ENCODE data around the gene HIRIP3.

HIRIP3 gene

DNA sequence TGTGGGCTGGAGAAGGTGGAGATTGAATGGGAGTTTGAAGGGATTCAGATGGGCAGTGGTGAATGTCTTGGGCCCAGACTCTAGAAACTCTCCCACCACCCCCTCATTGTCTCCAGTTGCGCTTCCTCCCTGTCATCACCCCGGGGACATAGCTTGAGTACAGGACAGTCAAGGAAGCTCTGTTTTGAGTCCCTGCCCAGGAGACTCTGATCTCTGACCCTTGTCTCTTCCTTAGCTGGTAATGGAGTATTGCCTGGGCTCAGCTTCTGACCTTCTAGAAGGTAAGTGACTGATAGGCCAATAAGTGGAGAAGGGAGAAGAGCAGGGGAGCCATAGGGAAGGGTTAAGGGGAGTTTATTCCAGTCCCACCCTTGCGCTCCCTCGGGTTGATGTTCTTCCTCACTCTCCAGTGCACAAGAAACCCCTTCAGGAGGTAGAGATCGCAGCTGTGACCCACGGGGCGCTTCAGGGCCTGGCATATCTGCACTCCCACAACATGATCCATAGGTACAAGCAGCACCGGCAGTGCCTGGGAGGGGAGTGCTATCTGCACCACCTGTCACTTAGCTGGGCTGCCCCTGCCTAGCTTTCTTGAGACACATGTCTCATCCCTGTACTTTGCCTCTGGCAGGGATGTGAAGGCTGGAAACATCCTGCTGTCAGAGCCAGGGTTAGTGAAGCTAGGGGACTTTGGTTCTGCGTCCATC is 16.7 kb downstream of the HIRIP3 start:
- no peak for DNase-seq (ENCODE audit: low read depth, low spot score)
- H3K4me3 ChIP-seq (ENCODE audit: insufficient read length, low read depth): no peak overlapping the region
- peaks cover 7% of the 10 kb centered on the region for H3K4me1 ChIP-seq (ENCODE audit: insufficient read depth, insufficient read length)
- no peak overlapping the region for H3K9ac ChIP-seq (ENCODE audit: insufficient read length, low read depth)
- H3K9me3 ChIP-seq (ENCODE audit: insufficient read depth, low read length): no peaks in the 10 kb centered on the region
- peaks cover 66% of the 10 kb centered on the region for H3K36me3 ChIP-seq (ENCODE audit: insufficient read depth, insufficient read length, low read length)
- no peak for TF ChIP-seq YY1 (IDR thresholded peaks at IDR 0.05; ENCODE audit: insufficient read depth, insufficient read length)
- TF ChIP-seq SUZ12 (IDR thresholded peaks at IDR 0.05; ENCODE audit: extremely low read depth, insufficient read depth, insufficient read length): no peak
- TF ChIP-seq ZNF274 (IDR thresholded peaks at IDR 0.05; ENCODE audit: low read depth, low read length): no peak
- no peaks in the 10 kb centered on the region for H3K27me3 ChIP-seq (ENCODE audit: insufficient read depth, insufficient read length)

GRCh38 chr16:29978081-29978480 is 17.3 kb downstream of the HIRIP3 start:
- no peak for DNase-seq (ENCODE audit: low read depth, low spot score)
- no peak overlapping the region for H3K9ac ChIP-seq (ENCODE audit: insufficient read length, low read depth)
- H3K36me3 ChIP-seq (ENCODE audit: insufficient read depth, insufficient read length, low read length): peaks cover 60% of the 10 kb centered on the region
- TF ChIP-seq SUZ12 (IDR thresholded peaks at IDR 0.05; ENCODE audit: extremely low read depth, insufficient read depth, insufficient read length): no peak
- no peak for TF ChIP-seq ZNF274 (IDR thresholded peaks at IDR 0.05; ENCODE audit: low read depth, low read length)
- no peak for TF ChIP-seq YY1 (IDR thresholded peaks at IDR 0.05; ENCODE audit: insufficient read depth, insufficient read length)
- H3K4me1 ChIP-seq (ENCODE audit: insufficient read depth, insufficient read length): peaks cover 7% of the 10 kb centered on the region
- H3K4me3 ChIP-seq (ENCODE audit: insufficient read length, low read depth): no peak overlapping the region
- H3K27me3 ChIP-seq (ENCODE audit: insufficient read depth, insufficient read length): no peaks in the 10 kb centered on the region
- H3K9me3 ChIP-seq (ENCODE audit: insufficient read depth, low read length): peaks cover 2% of the 10 kb centered on the region

- H3K4me1 ChIP-seq (ENCODE audit: insufficient read depth, insufficient read length): peaks cover 7% of the 10 kb centered on the region
- DNase-seq (ENCODE audit: low read depth, low spot score): no peak
- no peak overlapping the region for H3K9ac ChIP-seq (ENCODE audit: insufficient read length, low read depth)
- H3K27me3 ChIP-seq (ENCODE audit: insufficient read depth, insufficient read length): peaks cover 8% of the 10 kb centered on the region
- no peak for TF ChIP-seq ZNF274 (IDR thresholded peaks at IDR 0.05; ENCODE audit: low read depth, low read length)
- H3K36me3 ChIP-seq (ENCODE audit: insufficient read depth, insufficient read length, low read length): peaks cover 57% of the 10 kb centered on the region
- peaks cover 11% of the 10 kb centered on the region for H3K9me3 ChIP-seq (ENCODE audit: insufficient read depth, low read length)
- H3K4me3 ChIP-seq (ENCODE audit: insufficient read length, low read depth): no peak overlapping the region
Observed at GRCh38 chr16:29977063-29977825, 18.2 kb downstream of the HIRIP3 start.

DNA sequence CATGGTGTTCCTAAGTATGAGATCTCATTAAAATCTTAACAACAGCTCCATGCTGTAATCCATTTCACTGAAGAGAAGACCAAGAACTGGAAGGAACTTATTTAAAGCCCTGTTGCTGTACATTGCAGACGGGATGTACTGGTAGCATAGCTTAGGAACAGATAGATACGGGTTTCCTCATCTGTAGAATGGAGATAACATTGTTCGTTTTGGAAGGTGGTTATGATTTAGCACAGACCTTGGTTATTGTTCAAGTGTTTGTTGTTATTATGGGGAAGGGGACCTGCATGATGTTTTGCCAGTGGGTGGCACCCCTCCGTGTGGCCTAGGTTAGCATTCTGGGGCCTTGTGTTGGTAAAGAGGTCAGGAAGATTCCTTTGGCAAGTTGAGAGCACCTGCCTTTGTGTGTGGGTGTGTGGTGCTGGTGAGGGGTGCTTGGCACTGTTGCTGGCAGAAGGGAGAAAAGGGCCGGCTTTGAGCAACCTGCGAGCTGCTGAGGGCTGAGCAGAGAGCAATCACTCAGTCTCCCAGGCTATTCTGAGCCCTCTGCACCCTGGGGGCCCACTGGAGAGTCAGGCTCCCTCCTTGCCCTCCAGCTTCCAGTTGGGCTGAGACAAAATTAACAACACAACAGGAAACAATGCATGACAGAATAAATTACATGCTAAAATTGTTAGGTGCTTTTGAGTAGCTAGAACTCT is 19.5 kb downstream of the HIRIP3 start:
- no peak for DNase-seq (ENCODE audit: low read depth, low spot score)
- TF ChIP-seq ZNF274 (IDR thresholded peaks at IDR 0.05; ENCODE audit: low read depth, low read length): no peak
- no peak for TF ChIP-seq SUZ12 (IDR thresholded peaks at IDR 0.05; ENCODE audit: extremely low read depth, insufficient read depth, insufficient read length)
- no peak for TF ChIP-seq YY1 (IDR thresholded peaks at IDR 0.05; ENCODE audit: insufficient read depth, insufficient read length)
- peak overlapping the region; percentile 58 for H3K9ac ChIP-seq (ENCODE audit: insufficient read length, low read depth)
- H3K4me3 ChIP-seq (ENCODE audit: insufficient read length, low read depth): peak overlapping the region; percentile 16
- H3K9me3 ChIP-seq (ENCODE audit: insufficient read depth, low read length): peaks cover 16% of the 10 kb centered on the region
- peaks cover 10% of the 10 kb centered on the region for H3K27me3 ChIP-seq (ENCODE audit: insufficient read depth, insufficient read length)
- peaks cover 55% of the 10 kb centered on the region for H3K36me3 ChIP-seq (ENCODE audit: insufficient read depth, insufficient read length, low read length)
- peaks cover 7% of the 10 kb centered on the region for H3K4me1 ChIP-seq (ENCODE audit: insufficient read depth, insufficient read length)

DNA sequence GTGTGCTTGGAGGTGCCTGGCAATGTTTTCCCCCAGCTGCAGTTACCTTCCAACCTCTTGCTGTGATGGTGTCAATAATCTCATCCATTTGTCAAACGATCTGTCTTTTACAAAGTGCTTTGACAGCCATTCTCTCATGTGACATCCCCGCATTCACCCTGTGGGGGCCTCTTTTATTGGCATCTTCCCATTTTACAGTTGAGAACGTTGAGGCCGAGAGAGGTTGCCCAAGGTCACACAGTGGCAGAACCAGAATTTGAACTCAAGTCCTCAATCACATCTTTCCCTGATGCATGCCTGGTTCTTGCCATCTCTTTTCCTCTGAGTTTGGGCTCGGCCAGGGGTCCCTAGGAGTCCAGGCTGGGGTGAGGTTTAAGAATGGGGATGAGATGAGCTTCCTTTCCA is 20.3 kb downstream of the HIRIP3 start:
- Histone ChIP-seq H3K4me1 (ENCODE audit: insufficient read depth, insufficient read length) (peaks cover 7% of the 10 kb centered on the region), H3K27me3 (ENCODE audit: insufficient read depth, insufficient read length) (peaks cover 10% of the 10 kb centered on the region), H3K9me3 (ENCODE audit: insufficient read depth, low read length) (peaks cover 16% of the 10 kb centered on the region), H3K9ac (ENCODE audit: insufficient read length, low read depth) (peak overlapping the region; percentile 97), H3K4me3 (ENCODE audit: insufficient read length, low read depth) (peak overlapping the region; percentile 89), H3K36me3 (ENCODE audit: insufficient read depth, insufficient read length, low read length) (peaks cover 47% of the 10 kb centered on the region)
- TF ChIP-seq ZNF274 (IDR thresholded peaks at IDR 0.05; ENCODE audit: low read depth, low read length) (no peak), SUZ12 (IDR thresholded peaks at IDR 0.05; ENCODE audit: extremely low read depth, insufficient read depth, insufficient read length) (no peak), YY1 (IDR thresholded peaks at IDR 0.05; ENCODE audit: insufficient read depth, insufficient read length) (no peak)
- no peak for DNase-seq (ENCODE audit: low read depth, low spot score)

DNA sequence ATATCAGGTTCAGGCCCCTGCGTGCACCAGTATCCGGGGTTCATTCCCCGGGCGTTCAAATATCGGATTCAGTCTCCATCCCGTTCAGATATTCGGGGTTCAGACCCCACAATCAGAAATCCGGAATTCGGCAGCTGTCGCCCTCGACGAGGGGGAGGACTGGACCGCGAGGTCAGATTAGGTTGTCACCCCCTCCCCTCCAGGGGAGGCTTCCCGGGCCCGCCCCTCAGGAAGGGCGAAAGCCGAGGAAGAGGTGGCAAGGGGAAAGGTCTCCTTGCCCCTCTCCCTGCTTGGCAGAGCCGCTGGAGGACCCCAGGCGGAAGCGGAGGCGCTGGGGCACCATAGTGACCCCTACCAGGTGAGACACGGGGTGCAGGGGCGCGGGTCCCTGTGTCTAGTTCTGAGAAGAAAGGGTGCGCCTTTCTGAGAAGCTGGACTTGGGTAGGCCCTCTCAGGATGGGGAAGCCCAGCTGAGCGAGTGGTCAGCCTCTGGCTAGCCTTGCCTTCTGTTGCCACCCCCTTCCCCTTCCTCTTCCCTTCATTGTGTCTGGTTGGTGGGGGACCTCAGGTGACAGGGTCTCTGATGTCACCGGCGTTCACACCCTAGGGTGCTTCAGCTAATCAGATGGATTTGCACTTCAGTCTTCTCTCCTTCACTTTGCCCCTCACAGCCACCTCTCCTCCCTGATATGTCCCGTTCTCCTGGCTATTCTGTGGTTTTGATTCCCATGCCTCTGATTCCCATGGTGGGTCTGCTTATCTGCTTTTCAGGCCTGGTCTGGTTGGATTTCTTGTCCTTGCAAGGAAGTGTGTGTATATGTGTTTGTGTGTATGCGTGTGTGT is 20.9 kb downstream of the HIRIP3 start:
- Histone ChIP-seq H3K9ac (ENCODE audit: insufficient read length, low read depth) (peak overlapping the region; percentile 97), H3K4me1 (ENCODE audit: insufficient read depth, insufficient read length) (peaks cover 7% of the 10 kb centered on the region), H3K4me3 (ENCODE audit: insufficient read length, low read depth) (peak overlapping the region; percentile 89), H3K9me3 (ENCODE audit: insufficient read depth, low read length) (peaks cover 16% of the 10 kb centered on the region), H3K27me3 (ENCODE audit: insufficient read depth, insufficient read length) (peaks cover 10% of the 10 kb centered on the region), H3K36me3 (ENCODE audit: insufficient read depth, insufficient read length, low read length) (peaks cover 44% of the 10 kb centered on the region)
- no peak for DNase-seq (ENCODE audit: low read depth, low spot score)
- TF ChIP-seq YY1 (IDR thresholded peaks at IDR 0.05; ENCODE audit: insufficient read depth, insufficient read length): no peak
- no peak for TF ChIP-seq ZNF274 (IDR thresholded peaks at IDR 0.05; ENCODE audit: low read depth, low read length)
- TF ChIP-seq SUZ12 (IDR thresholded peaks at IDR 0.05; ENCODE audit: extremely low read depth, insufficient read depth, insufficient read length): no peak

Data from NT2/D1 (cell line).